Mammary epithelial cell (primary cell): ENCODE measurements around the gene COL23A1.

Source experiments
- CTCF ChIP-seq, 2 donors: IDR thresholded peaks in 1 of 2; conservative IDR thresholded peaks in 1 of 2; 2 replicates each; pipeline ENCODE4 v1.5.1; 2011 to 2012; ENCODE audit warnings: inconsistent platforms in 2 of 2, low read length in 2 of 2, mild to moderate bottlenecking in 2 of 2, control low read depth in 1 of 2, low read depth in 1 of 2; ENCODE audit not compliant: insufficient read depth in 1 of 2; ENCODE audit errors: extremely low read depth in 1 of 2
- EZH2 ChIP-seq: IDR thresholded peaks from 2 replicates; pipeline ENCODE4 v1.6.1; 2012; ENCODE audit warnings: low read length, inconsistent platforms, borderline replicate concordance

GRCh38 chr5:178351221-178352034 lies 238.8 kb downstream of the COL23A1 start:
- TF ChIP-seq CTCF (conservative IDR thresholded peaks at IDR 0.05 in 1 of 2, IDR thresholded peaks at IDR 0.05 in 1 of 2; ENCODE audit: extremely low read depth in 1 of 2, insufficient read depth in 1 of 2, low read depth in 1 of 2, low read length in 2 of 2) (no peak), EZH2 (no peak)
